Hepatocyte (in vitro differentiated cells): ENCODE measurements around the gene CPD.

ENCODE experiments used
- CTCF ChIP-seq: fragments of 200-600 bp; sonication (generic); IDR thresholded peaks from 2 replicates; pipeline ENCODE4 v1.5.1; 2016; ENCODE audit warnings: antibody characterized with exemption, mild to moderate bottlenecking; ENCODE audit not compliant: poor library complexity
- EZH2 ChIP-seq: fragments of 200-600 bp; sonication (generic); IDR thresholded peaks from 2 replicates; pipeline ENCODE4 v1.6.1; 2016; ENCODE audit warnings: antibody characterized with exemption, mild to moderate bottlenecking, borderline replicate concordance
- EZH2phosphoT487 ChIP-seq: fragments of 200-600 bp; sonication (generic); IDR thresholded peaks from one replicate; pipeline ENCODE4 v1.6.1; 2018; ENCODE audit warnings: antibody characterized with exemption, mild to moderate bottlenecking, low read depth, moderate library complexity; ENCODE audit not compliant: unreplicated experiment, severe bottlenecking

- no peak for TF ChIP-seq CTCF
- TF ChIP-seq EZH2: no peak
- no peak for TF ChIP-seq EZH2phosphoT487
Measured at GRCh38 chr17:30454635-30455034, 75.9 kb downstream of the CPD start.
